Activated naive CD8-positive, alpha-beta T cell treated with anti-CD3 and anti-CD28 coated beads, Interleukin-2, amount 10 ng/mL, durations not matched to agents 7 days and 5 days (primary cell): ENCODE measurements around the gene KCNT1. TPM values are rescaled to one million over a fixed set of nuclear protein-coding genes. Genes with fewer than 3 reads are reported as not detected.

Experiments used
- ATAC-seq: fragments of 150-1000 bp; cut with Tn5 transposase; one replicate; pipeline ENCODE4 v1.10.0; 2021; ENCODE audit warnings: low read depth, moderate library complexity
- POLR2A ChIA-PET: fragments of 350-600 bp; sonication (Branson Sonifier 250); formaldehyde crosslinking; loops from one replicate; lab custom pipeline; 2021; ENCODE audit warnings: antibody characterized with exemption; lab: Charles Lee
- DNase-seq: peaks from one replicate; pipeline ENCODE4 v3.0.0; 2021
- H3K27ac Mint-ChIP-seq: one replicate; pipeline ENCODE4 v1.8.0; 2022; ENCODE audit warnings: mild to moderate bottlenecking, mixed read lengths
- H3K27me3 Mint-ChIP-seq: one replicate; pipeline ENCODE4 v1.8.0; 2022; ENCODE audit warnings: mild to moderate bottlenecking, moderate library complexity, mixed read lengths
- H3K36me3 Mint-ChIP-seq: one replicate; pipeline ENCODE4 v1.8.0; 2021; ENCODE audit warnings: mild to moderate bottlenecking, mixed read lengths
- H3K4me1 Mint-ChIP-seq: one replicate; pipeline ENCODE4 v1.8.0; 2021; ENCODE audit warnings: mixed read lengths
- H3K4me3 Mint-ChIP-seq: one replicate; pipeline ENCODE4 v1.8.0; 2022; ENCODE audit warnings: mild to moderate bottlenecking, moderate library complexity, mixed read lengths
- H3K9me3 Mint-ChIP-seq: one replicate; pipeline ENCODE4 v1.8.0; 2021; ENCODE audit warnings: mixed read lengths
- total RNA-seq, 2 experiments: library from RNA; stranded (reverse); gene quantifications; one replicate each; pipeline ENCODE4 v1.2.3, GENCODE V29; 2021

Gene KCNT1
- total RNA-seq, 2 experiments from 2014 or later: not detected

- ATAC-seq (peak; percentile 84), DNase-seq (peak; percentile 50)
- Mint-ChIP-seq H3K4me1 (peaks cover 3% of the 10 kb centered on the region), H3K9me3 (no peaks in the 10 kb centered on the region), H3K36me3 (peaks cover 3% of the 10 kb centered on the region), H3K27ac (no peak overlapping the region), H3K27me3 (no peaks in the 10 kb centered on the region), H3K4me3 (no peak overlapping the region)
- POLR2A ChIA-PET: no interaction called here
Observed at GRCh38 chr9:135815830-135816650, 114.1 kb downstream of the KCNT1 start.

DNA sequence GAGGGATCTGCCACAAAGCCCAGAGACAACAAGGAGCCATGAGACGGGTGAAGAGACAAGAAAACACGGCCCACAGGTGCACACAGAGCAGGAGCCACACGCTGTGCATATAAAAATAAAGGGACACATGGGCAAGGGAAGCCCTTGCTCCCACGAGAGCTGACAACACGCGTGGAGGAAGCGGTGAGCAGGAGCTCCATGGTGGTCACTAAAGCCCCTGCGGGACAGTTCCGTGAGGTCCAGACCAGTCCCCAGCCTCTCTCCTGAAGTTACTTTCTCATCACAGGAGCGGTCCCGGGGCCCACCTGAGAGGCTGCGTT, 114.6 kb downstream of the KCNT1 start:
- DNase-seq: peak; percentile 17
- POLR2A ChIA-PET: no interaction called here
- Mint-ChIP-seq H3K9me3 (no peaks in the 10 kb centered on the region), H3K36me3 (peaks cover 3% of the 10 kb centered on the region), H3K4me3 (no peak overlapping the region), H3K27ac (no peak overlapping the region), H3K4me1 (peaks cover 3% of the 10 kb centered on the region), H3K27me3 (no peaks in the 10 kb centered on the region)
- no peak for ATAC-seq

- POLR2A ChIA-PET: no interaction called here
- peaks cover 8% of the 10 kb centered on the region for H3K36me3 Mint-ChIP-seq
- H3K4me1 Mint-ChIP-seq: peaks cover 3% of the 10 kb centered on the region
- peak; percentile 14 for DNase-seq
- H3K4me3 Mint-ChIP-seq: no peak overlapping the region
- H3K27me3 Mint-ChIP-seq: no peaks in the 10 kb centered on the region
- no peaks in the 10 kb centered on the region for H3K9me3 Mint-ChIP-seq
- ATAC-seq: no peak
- no peak overlapping the region for H3K27ac Mint-ChIP-seq
Observed at GRCh38 chr9:135817951-135818717, 116.1 kb downstream of the KCNT1 start.

DNA sequence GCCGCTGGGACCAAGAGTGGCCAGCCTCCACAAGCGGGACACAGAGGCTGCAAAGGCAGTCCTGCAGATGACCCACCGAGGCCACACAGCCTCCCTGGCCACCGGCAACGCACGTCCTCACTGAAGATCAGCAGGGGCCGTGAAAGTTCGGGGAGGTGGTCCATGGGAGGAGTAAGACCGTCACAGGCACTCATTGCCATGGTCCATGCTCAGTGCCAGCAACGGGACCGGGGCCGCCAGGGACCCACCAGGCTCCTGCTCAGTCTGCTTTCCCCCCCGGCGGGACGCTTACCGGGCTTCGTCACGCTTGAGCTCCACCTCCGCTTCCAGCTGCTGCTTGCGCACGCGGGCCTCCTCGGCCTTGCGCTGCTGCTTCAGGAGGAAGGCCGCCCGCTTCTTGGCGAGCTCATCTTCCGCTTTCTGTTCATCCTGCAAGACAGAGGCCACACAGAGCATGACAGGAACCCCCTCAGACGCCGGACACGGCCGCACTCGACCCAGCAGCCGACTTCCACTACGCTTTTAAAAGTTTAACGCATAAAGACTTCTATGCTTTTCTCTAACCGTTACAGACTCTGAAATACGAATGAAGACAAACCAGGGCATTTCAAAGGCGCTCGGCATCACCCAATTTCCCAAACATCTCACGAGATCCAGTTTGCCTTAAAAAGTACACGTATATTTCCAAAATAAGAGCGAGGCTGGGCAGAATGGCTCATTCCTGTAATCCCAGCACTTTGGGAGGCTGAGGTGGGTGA, 116.9 kb downstream of the KCNT1 start:
- POLR2A ChIA-PET: no interaction called here
- ATAC-seq: no peak
- Mint-ChIP-seq H3K27me3 (no peaks in the 10 kb centered on the region), H3K4me3 (no peak overlapping the region), H3K27ac (no peak overlapping the region), H3K36me3 (peaks cover 8% of the 10 kb centered on the region), H3K9me3 (no peaks in the 10 kb centered on the region), H3K4me1 (peaks cover 3% of the 10 kb centered on the region)
- DNase-seq: peak; percentile 13

DNA sequence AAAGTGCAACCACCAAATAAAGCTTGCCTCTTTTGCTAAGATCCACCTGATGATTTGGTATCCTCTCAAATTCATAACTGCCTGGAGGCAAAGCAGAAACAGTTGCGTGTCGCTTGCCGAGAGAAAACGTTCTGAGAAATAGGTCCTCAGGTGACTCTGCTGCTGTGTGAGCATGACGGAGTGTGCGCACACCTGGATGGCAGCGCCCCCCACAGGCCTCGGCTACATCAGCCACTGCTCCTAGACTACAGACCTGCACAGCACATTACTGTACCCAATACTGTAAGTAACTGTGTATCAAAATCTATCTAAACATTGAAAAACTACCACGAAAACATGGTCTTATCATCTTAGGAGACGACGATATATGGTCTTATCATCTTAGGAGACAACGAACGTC, 117.9 kb downstream of the KCNT1 start:
- Mint-ChIP-seq H3K27ac (no peak overlapping the region), H3K4me1 (peaks cover 3% of the 10 kb centered on the region), H3K27me3 (no peaks in the 10 kb centered on the region), H3K9me3 (no peaks in the 10 kb centered on the region), H3K4me3 (no peak overlapping the region), H3K36me3 (peaks cover 5% of the 10 kb centered on the region)
- DNase-seq (peak; percentile 16), ATAC-seq (no peak)
- POLR2A ChIA-PET: no interaction called here

DNA sequence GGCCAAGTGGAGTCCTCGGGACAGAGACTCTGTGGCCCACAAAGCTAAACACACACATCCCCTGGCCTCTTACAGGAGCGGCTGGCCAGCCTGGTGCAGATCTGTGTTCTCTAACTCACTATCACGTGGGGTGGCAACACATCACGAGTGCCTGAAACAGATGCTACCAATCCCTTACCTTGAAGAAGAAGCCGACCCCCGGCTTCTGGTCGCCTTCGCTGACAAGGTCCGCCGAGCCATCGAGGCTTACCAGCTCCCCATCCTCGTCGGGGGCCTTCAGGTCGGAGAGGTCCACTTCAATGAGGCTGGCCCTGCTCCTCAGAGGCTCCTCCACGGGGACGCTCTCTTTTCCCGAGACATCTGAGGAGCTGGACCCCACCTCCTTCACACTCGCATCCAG, 118.7 kb downstream of the KCNT1 start:
- no peak for DNase-seq
- Mint-ChIP-seq H3K27ac (no peak overlapping the region), H3K36me3 (peaks cover 5% of the 10 kb centered on the region), H3K4me3 (no peak overlapping the region), H3K4me1 (peaks cover 3% of the 10 kb centered on the region), H3K9me3 (no peaks in the 10 kb centered on the region), H3K27me3 (no peaks in the 10 kb centered on the region)
- ATAC-seq: no peak
- POLR2A ChIA-PET: no interaction called here

- POLR2A ChIA-PET: no interaction called here
- ATAC-seq: no peak
- Mint-ChIP-seq H3K27ac (no peak overlapping the region), H3K27me3 (no peaks in the 10 kb centered on the region), H3K4me3 (no peak overlapping the region), H3K4me1 (peaks cover under 1% of the 10 kb centered on the region), H3K36me3 (peaks cover 5% of the 10 kb centered on the region), H3K9me3 (no peaks in the 10 kb centered on the region)
- no peak for DNase-seq
Observed at GRCh38 chr9:135821116-135821515, 119.1 kb downstream of the KCNT1 start.

- no peaks in the 10 kb centered on the region for H3K4me1 Mint-ChIP-seq
- H3K27me3 Mint-ChIP-seq: no peaks in the 10 kb centered on the region
- H3K27ac Mint-ChIP-seq: no peak overlapping the region
- no peak overlapping the region for H3K4me3 Mint-ChIP-seq
- ATAC-seq (no peak), DNase-seq (no peak)
- POLR2A ChIA-PET: no interaction called here
- peaks cover 5% of the 10 kb centered on the region for H3K36me3 Mint-ChIP-seq
- H3K9me3 Mint-ChIP-seq: no peaks in the 10 kb centered on the region
Observed at GRCh38 chr9:135821733-135822373, 119.9 kb downstream of the KCNT1 start.

GRCh38 chr9:135822374-135822755, 120.4 kb downstream of the KCNT1 start:
- H3K36me3 Mint-ChIP-seq: peaks cover 5% of the 10 kb centered on the region
- POLR2A ChIA-PET: no interaction called here
- H3K27ac Mint-ChIP-seq: no peak overlapping the region
- H3K4me1 Mint-ChIP-seq: no peaks in the 10 kb centered on the region
- ATAC-seq (no peak), DNase-seq (no peak)
- no peaks in the 10 kb centered on the region for H3K27me3 Mint-ChIP-seq
- no peaks in the 10 kb centered on the region for H3K9me3 Mint-ChIP-seq
- no peak overlapping the region for H3K4me3 Mint-ChIP-seq

GRCh38 chr9:135823036-135823435, 121.1 kb downstream of the KCNT1 start:
- H3K9me3 Mint-ChIP-seq: no peaks in the 10 kb centered on the region
- no peak for DNase-seq
- H3K27ac Mint-ChIP-seq: no peak overlapping the region
- no peaks in the 10 kb centered on the region for H3K4me1 Mint-ChIP-seq
- no peak for ATAC-seq
- POLR2A ChIA-PET: no interaction called here
- no peak overlapping the region for H3K4me3 Mint-ChIP-seq
- H3K36me3 Mint-ChIP-seq: peaks cover 5% of the 10 kb centered on the region
- no peaks in the 10 kb centered on the region for H3K27me3 Mint-ChIP-seq

DNA sequence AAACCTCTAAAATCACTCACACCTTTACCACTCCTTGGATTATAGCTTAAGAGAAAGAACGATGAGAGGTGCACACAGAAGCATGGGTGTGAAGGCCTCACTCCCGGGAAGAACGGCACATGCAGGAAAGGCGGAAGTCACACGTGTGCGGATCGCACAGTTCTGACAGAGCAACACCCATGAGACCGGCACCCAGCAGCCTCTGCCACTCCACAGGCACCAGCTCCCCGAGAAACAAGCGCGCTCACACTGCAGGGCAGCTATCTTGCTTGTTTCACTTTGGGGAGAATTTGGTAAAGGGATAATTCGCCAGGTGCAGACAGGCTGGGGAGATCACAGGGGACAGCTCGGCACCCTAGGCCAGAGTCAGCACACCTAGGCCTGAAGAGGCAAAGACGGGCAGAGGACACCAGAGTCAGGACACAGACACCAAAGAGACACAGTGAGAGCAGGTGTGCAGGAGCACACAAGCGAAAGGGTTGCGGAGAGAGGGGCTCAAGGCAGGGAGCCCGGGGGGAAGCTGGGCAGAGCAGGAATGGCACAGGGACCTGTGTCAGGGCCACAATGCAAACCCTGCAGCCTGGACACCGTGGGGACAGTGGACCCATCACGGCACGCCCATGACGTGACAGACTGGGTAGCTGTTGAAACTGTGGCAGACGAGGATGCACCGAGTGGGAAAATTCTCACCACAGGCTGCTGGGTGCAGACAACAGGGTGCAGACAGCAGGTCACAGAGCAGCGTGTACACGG, 123.6 kb downstream of the KCNT1 start:
- Mint-ChIP-seq H3K4me3 (no peak overlapping the region), H3K4me1 (peaks cover 1% of the 10 kb centered on the region), H3K36me3 (peaks cover 16% of the 10 kb centered on the region), H3K27me3 (no peaks in the 10 kb centered on the region), H3K9me3 (peaks cover 5% of the 10 kb centered on the region), H3K27ac (no peak overlapping the region)
- POLR2A ChIA-PET: interaction anchor here (0.9 kb wide), 1 partner anchor 133 kb away, joined by 5 read pairs; no protein-coding TSS in a partner anchor
- ATAC-seq (no peak), DNase-seq (no peak)

DNA sequence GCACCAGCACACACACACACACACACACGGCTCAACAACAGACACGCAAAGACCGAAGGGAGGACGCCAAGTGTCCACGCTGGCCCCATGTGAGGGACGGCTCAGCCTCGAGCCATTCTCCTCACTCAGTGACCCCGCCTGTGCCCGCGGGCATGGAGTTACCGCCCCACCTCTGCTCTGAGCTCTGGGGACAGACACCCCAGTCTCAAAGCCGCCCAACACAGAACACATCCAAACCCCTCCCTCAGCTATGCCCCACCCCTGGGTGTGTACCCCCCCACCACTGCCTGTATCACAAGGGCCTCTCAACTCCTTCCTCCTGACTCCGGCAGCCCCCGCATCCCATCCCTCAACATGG, 124.2 kb downstream of the KCNT1 start:
- Mint-ChIP-seq H3K9me3 (peaks cover 5% of the 10 kb centered on the region), H3K27ac (no peak overlapping the region), H3K4me3 (no peak overlapping the region), H3K27me3 (no peaks in the 10 kb centered on the region), H3K36me3 (peaks cover 18% of the 10 kb centered on the region), H3K4me1 (peaks cover 1% of the 10 kb centered on the region)
- POLR2A ChIA-PET: interaction anchor here (0.9 kb wide), 1 partner anchor 133 kb away, joined by 5 read pairs; no protein-coding TSS in a partner anchor
- no peak for DNase-seq
- ATAC-seq: no peak
